Lung (tissue), 12 donors: ENCODE measurements around the gene SAFB. TPM values are rescaled to one million over a fixed set of nuclear protein-coding genes. Genes with fewer than 3 reads are reported as not detected.

Experiments used
- ATAC-seq: fragments of 200-7000 bp; cut with Tn5 transposase; one replicate; pipeline ENCODE4 v1.9.1; 2020; ENCODE audit warnings: moderate number of reproducible peaks; ENCODE audit not compliant: insufficient read depth, low FRiP score
- DNase-seq, 3 donors: peaks; one replicate each; pipeline ENCODE4 v3.0.0-alpha.2; 2013 to 2017
- H3K27ac ChIP-seq, 2 donors: one replicate each; pipeline ENCODE4 v1.5.1; 2013; ENCODE audit warnings: mild to moderate bottlenecking in 2 of 2, moderate library complexity in 2 of 2, control low read depth in 1 of 2, inconsistent platforms in 1 of 2, low read depth in 1 of 2, low read length in 1 of 2
- H3K27me3 ChIP-seq, 3 donors: one replicate each; pipeline ENCODE4 v1.5.1; 2013; ENCODE audit warnings: low read length in 2 of 3; ENCODE audit not compliant: control insufficient read depth in 3 of 3, insufficient read depth in 3 of 3
- H3K36me3 ChIP-seq, 4 donors: one replicate each; pipeline ENCODE4 v1.5.1; 2013; ENCODE audit warnings: low read length in 4 of 4, mild to moderate bottlenecking in 1 of 4, moderate library complexity in 1 of 4; ENCODE audit not compliant: control insufficient read depth in 4 of 4, insufficient read depth in 4 of 4
- H3K4me1 ChIP-seq, 5 donors: one replicate each; pipeline ENCODE4 v1.5.1; 2013; ENCODE audit warnings: low read length in 5 of 5, mild to moderate bottlenecking in 2 of 5, moderate library complexity in 1 of 5; ENCODE audit not compliant: control insufficient read depth in 5 of 5, insufficient read depth in 5 of 5
- H3K4me3 ChIP-seq: one replicate; pipeline ENCODE4 v1.5.1; 2013; ENCODE audit warnings: mild to moderate bottlenecking, control low read depth, moderate library complexity
- H3K9ac ChIP-seq, 2 donors: one replicate each; pipeline ENCODE4 v1.5.1; 2013; ENCODE audit warnings: low read length in 2 of 2, control low read depth in 1 of 2; ENCODE audit not compliant: insufficient read depth in 1 of 2
- H3K9me3 ChIP-seq, 4 donors: one replicate each; pipeline ENCODE4 v1.5.1; 2013; ENCODE audit warnings: low read length in 3 of 4, mild to moderate bottlenecking in 1 of 4, moderate library complexity in 1 of 4; ENCODE audit not compliant: control insufficient read depth in 4 of 4, insufficient read depth in 3 of 4
- CTCF ChIP-seq: IDR thresholded peaks from 2 replicates; pipeline ENCODE4 v1.5.1; 2012; ENCODE audit warnings: mild to moderate bottlenecking; ENCODE audit errors: control extremely low read depth, extremely low read depth
- WGBS, 2 donors: extraction: QIAGEN DNeasy Blood & Tissue Kit; methylation state at CpG; one replicate each; pipeline ENCODE4 v1.1.7; 2013; 5-methylcytosine and 5-hydroxymethylcytosine counted together
- polyA plus RNA-seq, 2 donors: library from polyadenylated mRNA; stranded (reverse); fragments of 200-250 nt; gene quantifications; one replicate each; pipeline ENCODE4 v1.2.1, GENCODE V29; 2013
- total RNA-seq, 2 donors: library from RNA; depleted of rRNA in 1 of 2; stranded (reverse); fragments of >200 nt in 1 of 2; gene quantifications; one replicate each; pipeline ENCODE4 v1.2.1, GENCODE V29; 2014 to 2021
- donor health status: control.
- donor health status: control.
- donor health status: Bipolar disorder and iron deficiency.
- donor health status: healthy.
- donor health status: DM: yes; HTN: yes; CAD: no.

The SAFB gene
- total and polyA plus RNA-seq, 4 donors = 59.5 to 130 (median 77.7) TPM

GRCh38 chr19:5579286-5579685, 43.6 kb upstream of the SAFB start:
- ATAC-seq (no peak), DNase-seq (peak in 1 of 3 donors; percentile 4)
- WGBS, 2 donors = 94 to 95% methylated on average over 6 of the region's 6 CpGs
- no peaks in the 10 kb centered on the region for H3K9me3 ChIP-seq
- H3K27me3 ChIP-seq = no peaks in the 10 kb centered on the region
- H3K4me3 ChIP-seq = no peak overlapping the region
- H3K9ac ChIP-seq = no peak overlapping the region
- no peak for TF ChIP-seq CTCF
- peaks cover 0 to 5% (median 2%) of the 10 kb centered on the region in 4 donors for H3K36me3 ChIP-seq
- peaks cover 0 to 9% (median 3%) of the 10 kb centered on the region in 5 donors for H3K4me1 ChIP-seq
- H3K27ac ChIP-seq = no peak overlapping the region

- DNase-seq (no peak), ATAC-seq (no peak)
- Histone ChIP-seq H3K4me3 (no peak overlapping the region), H3K27ac (no peak overlapping the region), H3K4me1 (peaks cover 0 to 9% (median 3%) of the 10 kb centered on the region in 5 donors), H3K27me3 (no peaks in the 10 kb centered on the region), H3K9ac (no peak overlapping the region), H3K36me3 (peaks cover 0 to 5% (median 2%) of the 10 kb centered on the region in 4 donors), H3K9me3 (no peaks in the 10 kb centered on the region)
- TF ChIP-seq CTCF = no peak
- 95 to 97% methylated on average over 7 of the region's 7 CpGs for WGBS, 2 donors
These were observed 43.2 kb upstream of the SAFB start for GRCh38 chr19:5579697-5580096.

- Histone ChIP-seq H3K36me3 (peaks cover 0 to 5% (median 2%) of the 10 kb centered on the region in 4 donors), H3K27me3 (no peaks in the 10 kb centered on the region), H3K9ac (no peak overlapping the region), H3K4me3 (no peak overlapping the region), H3K27ac (no peak overlapping the region), H3K9me3 (no peaks in the 10 kb centered on the region), H3K4me1 (peaks cover 0 to 9% (median 3%) of the 10 kb centered on the region in 5 donors)
- WGBS, 2 donors = 53 to 54% methylated on average over 12 of the region's 12 CpGs
- peak in 1 of 3 donors; percentile 21 for DNase-seq
- no peak for TF ChIP-seq CTCF
- ATAC-seq = no peak
These were observed 42.7 kb upstream of the SAFB start for GRCh38 chr19:5580161-5580571.
